GM13976 (cell line): ENCODE data around the gene PKHD1.

ENCODE experiments used
- DNase-seq: peaks from one replicate; pipeline ENCODE4 v3.0.0; 2012; ENCODE audit warnings: low spot score
- CTCF ChIP-seq: IDR thresholded peaks from 2 replicates; pipeline ENCODE4 v1.5.1; 2012; ENCODE audit warnings: borderline replicate concordance, mild to moderate bottlenecking; ENCODE audit not compliant: insufficient read depth; ENCODE audit errors: extremely low read depth, missing control alignments, control extremely low read depth
- in situ Hi-C: fragments of 300-500 bp; cut with MboI; formaldehyde crosslinking; loops from one replicate; pipeline ENCODE4 v1.12.0; 2022; ENCODE audit warnings: low sequenced_read_pairs, mixed read lengths, inconsistent platforms; ENCODE audit not compliant: unreplicated experiment

The PKHD1 gene

DNA sequence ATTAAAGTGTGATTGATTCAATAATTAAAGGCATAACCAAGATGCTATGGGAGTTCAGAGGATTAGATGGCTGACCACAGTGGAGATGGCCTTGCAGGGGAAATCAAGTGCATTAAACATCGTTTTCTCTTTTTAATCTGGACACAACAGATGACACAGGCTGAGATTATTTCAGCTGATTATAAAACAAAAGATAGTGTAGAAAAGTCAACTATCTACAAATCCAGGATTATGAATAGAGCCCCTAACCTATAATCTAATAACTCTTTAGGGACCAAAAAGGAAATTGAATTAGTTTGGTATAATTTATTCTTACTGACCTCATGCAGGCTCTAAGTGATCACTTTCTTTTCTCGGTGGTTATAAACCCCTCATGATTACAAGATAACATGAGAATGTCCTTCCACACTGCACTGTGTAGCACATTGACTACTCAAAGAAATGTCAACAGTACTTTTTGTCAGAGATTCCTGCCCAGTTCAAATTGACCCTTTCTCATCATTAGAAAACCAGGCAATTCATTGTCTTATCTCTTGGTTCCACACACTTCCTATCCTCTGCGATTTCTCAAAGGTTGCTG, 122.1 kb downstream of the PKHD1 start:
- in situ Hi-C loops, result loop anchor here (10.0 kb wide), 1 partner anchor 111 kb away; no protein-coding TSS in a partner anchor
- no peak for TF ChIP-seq CTCF
- no peak for DNase-seq

GRCh38 chr6:51963980-51964379, 123.4 kb downstream of the PKHD1 start:
- in situ Hi-C loops, result loop anchor here (10.0 kb wide), 1 partner anchor 109 kb away; no protein-coding TSS in a partner anchor
- DNase-seq, result no peak
- TF ChIP-seq CTCF, result no peak

GRCh38 chr6:51962354-51962753, 125.1 kb downstream of the PKHD1 start:
- no peak for TF ChIP-seq CTCF
- no peak for DNase-seq
- in situ Hi-C loops, result loop anchor here (10.0 kb wide), 1 partner anchor 108 kb away; no protein-coding TSS in a partner anchor

GRCh38 chr6:51960419-51960818, 127.0 kb downstream of the PKHD1 start:
- DNase-seq, result no peak
- TF ChIP-seq CTCF, result no peak
- in situ Hi-C loops, result loop anchor here (10.0 kb wide), 1 partner anchor 106 kb away; no protein-coding TSS in a partner anchor

DNA sequence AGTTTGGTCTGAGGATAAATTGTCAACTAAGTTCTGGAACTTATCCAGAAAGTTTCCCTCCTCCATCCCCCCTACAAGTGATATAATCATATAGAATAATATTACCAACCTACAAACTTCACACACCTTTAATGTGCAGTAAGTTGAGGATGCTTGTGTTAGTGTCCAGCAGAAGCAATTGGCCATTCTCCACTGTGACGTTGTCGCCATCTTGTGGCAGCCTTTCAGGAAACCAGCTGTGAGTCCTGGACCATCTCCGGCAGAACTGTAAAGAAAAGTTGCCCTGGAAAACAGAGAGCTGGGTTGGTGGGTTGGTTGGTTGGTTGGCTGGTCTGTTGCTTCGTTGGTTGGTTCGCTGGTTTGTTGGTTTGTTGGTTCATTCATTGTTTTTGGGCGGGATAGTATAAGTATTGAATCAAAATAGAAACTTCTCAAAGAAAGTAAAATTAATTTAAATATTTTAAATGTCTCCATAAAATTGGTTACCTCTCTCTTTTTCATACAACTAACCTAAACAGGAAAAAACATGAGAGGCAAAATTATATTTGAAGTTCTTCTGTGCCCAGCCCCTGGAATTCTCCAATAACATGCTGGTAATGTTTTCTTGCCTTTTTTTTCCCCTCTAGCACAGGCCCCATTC, 127.5 kb downstream of the PKHD1 start:
- peak; percentile 40 for DNase-seq
- in situ Hi-C loops, result loop anchor here (10.0 kb wide), 1 partner anchor 105 kb away; no protein-coding TSS in a partner anchor
- peak; percentile 84 for TF ChIP-seq CTCF

DNA sequence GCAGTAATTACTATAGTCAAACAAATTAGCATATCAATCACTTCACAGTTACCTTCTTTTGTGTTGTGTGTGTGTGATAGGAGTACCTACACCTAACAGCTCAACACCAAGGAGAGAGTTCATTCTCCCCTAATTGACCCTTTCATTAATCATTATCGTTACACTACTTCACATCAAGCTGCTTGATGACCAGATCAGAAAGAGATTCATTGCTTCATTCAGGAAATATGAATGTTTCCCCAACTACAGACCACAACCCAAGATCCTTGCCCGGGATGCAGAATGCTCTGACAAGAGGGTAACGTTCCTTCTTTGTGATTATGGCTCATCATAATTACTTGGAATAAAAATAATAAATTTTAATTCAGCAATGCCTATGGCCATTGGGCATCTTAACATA, 132.7 kb downstream of the PKHD1 start:
- in situ Hi-C loops, result no loop called here
- TF ChIP-seq CTCF, result no peak
- DNase-seq, result no peak
